Right lobe of liver (tissue), 4 donors: ENCODE measurements around the gene TMEM231.

Source experiments
- POLR2A ChIP-seq: fragments of 450-650 bp; IDR thresholded peaks from one replicate; pipeline ENCODE4 v1.6.1; 2017; ENCODE audit warnings: antibody characterized with exemption, mild to moderate bottlenecking
- TF ChIP-seq, protein P1 (sequence below), 4 donors: fragments of 200-600 bp in 3 of 4; fragments of 450-650 bp in 1 of 4; IDR thresholded peaks; one replicate each; pipeline versions ENCODE4 v1.5.1 to v1.8.0; 2016 to 2022; ENCODE audit warnings: antibody characterized with exemption in 4 of 4, mild to moderate bottlenecking in 2 of 4
- donor health status: DM: no; HTN: no; CAD: no.
- donor health status: DM: no; HTN: no; CAD: no.
- donor health status: DM: no; HTN: yes; CAD: no.

DNA sequence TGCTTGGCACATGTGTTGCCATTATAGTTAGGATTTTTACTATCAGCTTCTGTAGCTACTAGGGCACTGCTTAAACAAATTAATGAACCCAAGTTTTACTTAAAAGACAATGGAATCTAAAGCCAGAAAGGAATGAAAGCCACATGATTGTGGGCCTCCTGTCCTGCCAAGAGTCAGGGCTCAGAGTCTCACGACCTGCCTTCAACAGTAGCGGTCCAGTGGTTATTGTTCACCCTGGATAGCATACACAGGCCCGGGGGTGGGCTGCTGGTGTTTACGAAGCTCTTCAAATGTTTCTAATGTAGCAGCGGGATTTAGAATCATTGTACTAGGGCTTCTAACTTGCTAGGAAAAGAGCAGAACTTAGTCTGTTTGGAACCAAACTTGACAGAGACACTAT lies 17.9 kb upstream of the TMEM231 start:
- TF ChIP-seq, protein P1, sequence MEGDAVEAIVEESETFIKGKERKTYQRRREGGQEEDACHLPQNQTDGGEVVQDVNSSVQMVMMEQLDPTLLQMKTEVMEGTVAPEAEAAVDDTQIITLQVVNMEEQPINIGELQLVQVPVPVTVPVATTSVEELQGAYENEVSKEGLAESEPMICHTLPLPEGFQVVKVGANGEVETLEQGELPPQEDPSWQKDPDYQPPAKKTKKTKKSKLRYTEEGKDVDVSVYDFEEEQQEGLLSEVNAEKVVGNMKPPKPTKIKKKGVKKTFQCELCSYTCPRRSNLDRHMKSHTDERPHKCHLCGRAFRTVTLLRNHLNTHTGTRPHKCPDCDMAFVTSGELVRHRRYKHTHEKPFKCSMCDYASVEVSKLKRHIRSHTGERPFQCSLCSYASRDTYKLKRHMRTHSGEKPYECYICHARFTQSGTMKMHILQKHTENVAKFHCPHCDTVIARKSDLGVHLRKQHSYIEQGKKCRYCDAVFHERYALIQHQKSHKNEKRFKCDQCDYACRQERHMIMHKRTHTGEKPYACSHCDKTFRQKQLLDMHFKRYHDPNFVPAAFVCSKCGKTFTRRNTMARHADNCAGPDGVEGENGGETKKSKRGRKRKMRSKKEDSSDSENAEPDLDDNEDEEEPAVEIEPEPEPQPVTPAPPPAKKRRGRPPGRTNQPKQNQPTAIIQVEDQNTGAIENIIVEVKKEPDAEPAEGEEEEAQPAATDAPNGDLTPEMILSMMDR (IDR thresholded peaks at IDR 0.05): no peak
- TF ChIP-seq POLR2A: no peak
